Mesothelial cell of epicardium (in vitro differentiated cells): ENCODE measurements around the gene PJA2. TPM values are rescaled to one million over a fixed set of nuclear protein-coding genes. Genes with fewer than 3 reads are reported as not detected.

Experiments used
- DNase-seq, 2 experiments: peaks; one replicate each; pipeline ENCODE4 v3.0.0; 2021; ENCODE audit warnings: low spot score in 2 of 2; ENCODE audit not compliant: unreplicated experiment in 2 of 2
- H3K27ac Mint-ChIP-seq: 2 replicates; pipeline ENCODE4 v1.8.0; 2021; ENCODE audit warnings: mixed read lengths
- H3K27me3 Mint-ChIP-seq: 2 replicates; pipeline ENCODE4 v1.8.0; 2021; ENCODE audit warnings: low read depth, mixed read lengths
- H3K36me3 Mint-ChIP-seq: 2 replicates; pipeline ENCODE4 v1.8.0; 2021; ENCODE audit warnings: mixed read lengths
- H3K4me1 Mint-ChIP-seq: 2 replicates; pipeline ENCODE4 v1.8.0; 2021; ENCODE audit warnings: mixed read lengths
- H3K4me3 Mint-ChIP-seq: 2 replicates; pipeline ENCODE4 v1.8.0; 2021; ENCODE audit warnings: mild to moderate bottlenecking, moderate library complexity, mixed read lengths
- H3K9me3 Mint-ChIP-seq: 2 replicates; pipeline ENCODE4 v1.8.0; 2021; ENCODE audit warnings: mixed read lengths
- total RNA-seq: library from RNA; stranded (reverse); gene quantifications from 3 replicates; pipeline ENCODE4 v1.2.1, GENCODE V29; 2021
- TF ChIP-seq, protein P1 (sequence below): fragments of 200-600 bp; sonication (generic); IDR thresholded peaks from one replicate; pipeline ENCODE4 v1.5.0; 2021; ENCODE audit warnings: antibody characterized with exemption; ENCODE audit not compliant: unreplicated experiment

PJA2 gene, protein sequence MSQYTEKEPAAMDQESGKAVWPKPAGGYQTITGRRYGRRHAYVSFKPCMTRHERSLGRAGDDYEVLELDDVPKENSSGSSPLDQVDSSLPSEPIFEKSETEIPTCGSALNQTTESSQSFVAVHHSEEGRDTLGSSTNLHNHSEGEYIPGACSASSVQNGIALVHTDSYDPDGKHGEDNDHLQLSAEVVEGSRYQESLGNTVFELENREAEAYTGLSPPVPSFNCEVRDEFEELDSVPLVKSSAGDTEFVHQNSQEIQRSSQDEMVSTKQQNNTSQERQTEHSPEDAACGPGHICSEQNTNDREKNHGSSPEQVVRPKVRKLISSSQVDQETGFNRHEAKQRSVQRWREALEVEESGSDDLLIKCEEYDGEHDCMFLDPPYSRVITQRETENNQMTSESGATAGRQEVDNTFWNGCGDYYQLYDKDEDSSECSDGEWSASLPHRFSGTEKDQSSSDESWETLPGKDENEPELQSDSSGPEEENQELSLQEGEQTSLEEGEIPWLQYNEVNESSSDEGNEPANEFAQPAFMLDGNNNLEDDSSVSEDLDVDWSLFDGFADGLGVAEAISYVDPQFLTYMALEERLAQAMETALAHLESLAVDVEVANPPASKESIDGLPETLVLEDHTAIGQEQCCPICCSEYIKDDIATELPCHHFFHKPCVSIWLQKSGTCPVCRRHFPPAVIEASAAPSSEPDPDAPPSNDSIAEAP
- 69.2 to 70.7 TPM (median 70.5 TPM) in 3 replicates for total RNA-seq

GRCh38 chr5:109409844-109410388, at the start of gene PJA2:
PJA2 (minus strand) TSS chr5:109409974; CDS start chr5:109383433, 26,541 bp downstream.
- Mint-ChIP-seq H3K27me3 (no peaks in the 10 kb centered on the region), H3K4me3 (peak within 1 kb of the TSS; percentile 99), H3K9me3 (peaks cover 7% of the 10 kb centered on the region), H3K27ac (peak within 1 kb of the TSS; percentile 99), H3K4me1 (peaks cover 33% of the 10 kb centered on the region), H3K36me3 (peaks cover 6% of the 10 kb centered on the region)
- TF ChIP-seq, protein P1, sequence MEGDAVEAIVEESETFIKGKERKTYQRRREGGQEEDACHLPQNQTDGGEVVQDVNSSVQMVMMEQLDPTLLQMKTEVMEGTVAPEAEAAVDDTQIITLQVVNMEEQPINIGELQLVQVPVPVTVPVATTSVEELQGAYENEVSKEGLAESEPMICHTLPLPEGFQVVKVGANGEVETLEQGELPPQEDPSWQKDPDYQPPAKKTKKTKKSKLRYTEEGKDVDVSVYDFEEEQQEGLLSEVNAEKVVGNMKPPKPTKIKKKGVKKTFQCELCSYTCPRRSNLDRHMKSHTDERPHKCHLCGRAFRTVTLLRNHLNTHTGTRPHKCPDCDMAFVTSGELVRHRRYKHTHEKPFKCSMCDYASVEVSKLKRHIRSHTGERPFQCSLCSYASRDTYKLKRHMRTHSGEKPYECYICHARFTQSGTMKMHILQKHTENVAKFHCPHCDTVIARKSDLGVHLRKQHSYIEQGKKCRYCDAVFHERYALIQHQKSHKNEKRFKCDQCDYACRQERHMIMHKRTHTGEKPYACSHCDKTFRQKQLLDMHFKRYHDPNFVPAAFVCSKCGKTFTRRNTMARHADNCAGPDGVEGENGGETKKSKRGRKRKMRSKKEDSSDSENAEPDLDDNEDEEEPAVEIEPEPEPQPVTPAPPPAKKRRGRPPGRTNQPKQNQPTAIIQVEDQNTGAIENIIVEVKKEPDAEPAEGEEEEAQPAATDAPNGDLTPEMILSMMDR: no peak
- peak; percentile 97 for DNase-seq

DNA sequence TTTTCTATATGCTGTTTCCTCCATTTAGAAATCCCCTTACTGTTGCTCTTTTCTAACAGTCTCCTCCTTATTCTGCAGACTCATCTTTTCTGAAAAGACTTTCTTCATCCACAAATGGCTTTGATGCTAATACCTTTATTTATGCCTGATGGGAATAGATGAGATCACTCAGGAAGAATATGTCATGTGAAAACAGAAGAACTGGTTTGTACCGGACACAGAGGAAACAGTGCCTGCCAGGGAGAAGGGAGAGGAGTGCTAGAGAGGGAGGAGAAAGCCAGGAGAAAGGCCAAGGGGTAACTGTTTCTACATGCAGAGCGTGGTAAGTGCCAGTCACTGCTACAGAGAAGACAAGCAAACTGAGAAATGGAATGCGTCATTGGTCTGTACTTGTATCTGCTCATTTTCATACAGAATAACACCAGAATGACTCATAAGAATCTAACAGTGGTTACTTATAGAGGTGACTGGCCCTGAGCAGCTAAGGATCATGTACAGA, 45.9 kb upstream of the PJA2 start:
- H3K27ac Mint-ChIP-seq: peak overlapping the region; percentile 90
- no peaks in the 10 kb centered on the region for H3K27me3 Mint-ChIP-seq
- TF ChIP-seq, protein P1: no peak
- DNase-seq: no peak
- H3K9me3 Mint-ChIP-seq: peaks cover 14% of the 10 kb centered on the region
- H3K36me3 Mint-ChIP-seq: peaks cover 3% of the 10 kb centered on the region
- peaks cover 24% of the 10 kb centered on the region for H3K4me1 Mint-ChIP-seq
- H3K4me3 Mint-ChIP-seq: no peak overlapping the region

- Mint-ChIP-seq H3K9me3 (peaks cover 9% of the 10 kb centered on the region), H3K27me3 (no peaks in the 10 kb centered on the region), H3K36me3 (peaks cover 1% of the 10 kb centered on the region), H3K4me3 (no peak overlapping the region), H3K4me1 (peaks cover 28% of the 10 kb centered on the region), H3K27ac (peak overlapping the region; percentile 90)
- DNase-seq: no peak
- TF ChIP-seq, protein P1: no peak
Measured at GRCh38 chr5:109454731-109455505, 45.1 kb upstream of the PJA2 start.

DNA sequence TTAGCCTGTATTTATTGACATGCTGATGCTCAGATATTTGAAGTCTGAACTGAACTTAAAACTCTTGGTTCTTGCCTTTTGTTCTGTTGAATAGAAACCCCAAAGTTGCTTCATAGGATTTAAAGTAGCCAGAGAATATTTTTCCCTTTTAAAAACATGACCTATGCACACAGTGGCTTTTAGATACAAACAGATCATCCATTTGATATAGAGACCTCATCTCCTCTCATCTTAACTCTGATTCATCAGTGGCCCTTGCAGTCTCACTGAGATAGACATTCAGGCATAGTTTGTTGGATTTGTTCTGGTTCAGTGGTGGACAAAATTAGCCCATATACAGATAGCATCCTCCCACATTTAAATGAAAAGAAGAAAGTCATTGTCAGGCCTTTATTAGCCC, 43.5 kb upstream of the PJA2 start:
- TF ChIP-seq, protein P1: no peak
- Mint-ChIP-seq H3K4me3 (no peak overlapping the region), H3K27ac (no peak overlapping the region), H3K9me3 (peaks cover 2% of the 10 kb centered on the region), H3K36me3 (peaks cover 1% of the 10 kb centered on the region), H3K27me3 (no peaks in the 10 kb centered on the region), H3K4me1 (peaks cover 28% of the 10 kb centered on the region)
- DNase-seq: no peak

DNA sequence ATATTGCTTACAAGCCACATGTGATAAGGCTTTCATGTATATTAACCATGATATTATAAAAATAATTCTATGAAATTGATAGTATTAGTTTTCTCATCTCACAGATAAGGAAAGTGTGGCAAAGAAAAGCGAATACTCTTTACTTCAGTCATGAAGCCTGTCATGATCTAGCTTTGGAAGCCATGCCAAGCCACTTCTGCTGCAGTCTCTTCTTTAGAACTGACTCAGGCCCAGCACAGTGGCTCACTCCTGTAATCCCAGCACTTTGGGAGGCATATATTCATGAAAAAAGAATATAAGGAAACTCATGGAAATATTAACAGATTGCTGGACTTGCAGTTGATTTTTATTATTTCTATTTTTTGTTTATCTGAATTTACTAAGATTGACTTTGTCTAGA, 42.9 kb upstream of the PJA2 start:
- H3K27ac Mint-ChIP-seq: no peak overlapping the region

More for the DNA sequence above, 42.9 kb upstream of the PJA2 start:
- Mint-ChIP-seq H3K4me1 (peaks cover 28% of the 10 kb centered on the region), H3K9me3 (no peaks in the 10 kb centered on the region), H3K27me3 (no peaks in the 10 kb centered on the region), H3K4me3 (no peak overlapping the region), H3K36me3 (peaks cover 1% of the 10 kb centered on the region)
- DNase-seq: no peak
- TF ChIP-seq, protein P1: no peak
